ENCODE results near the gene STAT6. TPM values are rescaled to one million over a fixed set of nuclear protein-coding genes. Genes with fewer than 3 reads are reported as not detected.

Gene STAT6
- total RNA-seq, 1 donor from 2014 or later, result 46.2 TPM

DNA sequence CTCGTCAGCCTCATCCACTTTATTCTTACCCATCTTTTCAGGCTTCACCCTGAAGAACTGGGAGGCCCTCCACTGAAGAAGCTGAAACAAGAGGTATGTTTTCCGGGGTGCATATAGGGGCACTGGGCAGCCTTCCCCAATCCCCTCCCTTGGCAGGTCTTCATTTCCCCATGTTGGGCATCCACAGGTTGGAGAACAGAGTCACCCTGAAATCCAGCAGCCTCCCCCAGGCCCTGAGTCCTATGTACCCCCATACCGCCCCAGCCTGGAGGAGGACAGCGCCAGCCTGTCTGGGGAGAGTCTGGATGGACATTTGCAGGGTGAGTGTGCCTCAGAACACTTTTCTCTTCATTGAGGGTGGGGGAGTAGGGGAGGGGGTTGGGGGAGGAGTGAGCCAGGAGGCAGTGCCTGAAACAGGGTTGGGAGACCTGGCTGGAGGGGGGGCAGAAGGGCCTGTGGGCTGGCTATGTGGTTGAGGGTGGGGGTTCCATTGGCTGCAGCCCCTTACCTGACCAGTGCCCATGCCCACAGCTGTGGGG, 18.2 kb downstream of the STAT6 start:
- H3K4me3 ChIP-seq, result peak overlapping the region; percentile 17
- H3K9me3 ChIP-seq (replicated peaks), result no peaks in the 10 kb centered on the region
- no peak for DNase-seq
- no peaks in the 10 kb centered on the region for H3K27me3 ChIP-seq (ENCODE audit: low read depth)
- peak overlapping the region; percentile 72 for H3K27ac ChIP-seq (replicated peaks)
- peaks cover 65% of the 10 kb centered on the region for H3K36me3 ChIP-seq
- TF ChIP-seq, protein P1, sequence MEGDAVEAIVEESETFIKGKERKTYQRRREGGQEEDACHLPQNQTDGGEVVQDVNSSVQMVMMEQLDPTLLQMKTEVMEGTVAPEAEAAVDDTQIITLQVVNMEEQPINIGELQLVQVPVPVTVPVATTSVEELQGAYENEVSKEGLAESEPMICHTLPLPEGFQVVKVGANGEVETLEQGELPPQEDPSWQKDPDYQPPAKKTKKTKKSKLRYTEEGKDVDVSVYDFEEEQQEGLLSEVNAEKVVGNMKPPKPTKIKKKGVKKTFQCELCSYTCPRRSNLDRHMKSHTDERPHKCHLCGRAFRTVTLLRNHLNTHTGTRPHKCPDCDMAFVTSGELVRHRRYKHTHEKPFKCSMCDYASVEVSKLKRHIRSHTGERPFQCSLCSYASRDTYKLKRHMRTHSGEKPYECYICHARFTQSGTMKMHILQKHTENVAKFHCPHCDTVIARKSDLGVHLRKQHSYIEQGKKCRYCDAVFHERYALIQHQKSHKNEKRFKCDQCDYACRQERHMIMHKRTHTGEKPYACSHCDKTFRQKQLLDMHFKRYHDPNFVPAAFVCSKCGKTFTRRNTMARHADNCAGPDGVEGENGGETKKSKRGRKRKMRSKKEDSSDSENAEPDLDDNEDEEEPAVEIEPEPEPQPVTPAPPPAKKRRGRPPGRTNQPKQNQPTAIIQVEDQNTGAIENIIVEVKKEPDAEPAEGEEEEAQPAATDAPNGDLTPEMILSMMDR (IDR thresholded peaks at IDR 0.05; ENCODE audit: borderline replicate concordance), result no peak
- intact Hi-C loops (cut with micrococcal nuclease), result no loop called here
- peaks cover 70% of the 10 kb centered on the region for H3K4me1 ChIP-seq

DNA sequence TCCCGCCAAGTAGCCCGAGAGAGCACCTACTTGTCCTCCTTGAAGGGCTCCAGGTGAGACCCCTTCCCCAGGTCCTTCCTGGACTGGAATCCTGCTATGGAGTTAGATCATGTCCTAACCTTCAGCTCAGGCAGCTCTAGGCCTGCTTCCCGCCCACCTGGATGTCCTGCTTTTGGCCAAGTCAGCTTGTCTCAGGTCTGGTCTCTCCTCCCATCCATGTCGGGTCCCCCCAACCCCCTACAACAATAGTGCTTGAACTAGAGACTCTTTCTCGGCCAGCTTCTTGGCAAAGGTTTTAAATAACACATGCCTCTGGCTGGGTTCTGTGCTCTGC, 18.7 kb downstream of the STAT6 start:
- Histone ChIP-seq H3K9me3 (replicated peaks) (no peaks in the 10 kb centered on the region), H3K4me1 (peaks cover 74% of the 10 kb centered on the region), H3K27me3 (ENCODE audit: low read depth) (no peaks in the 10 kb centered on the region), H3K4me3 (no peak overlapping the region), H3K36me3 (peaks cover 61% of the 10 kb centered on the region), H3K27ac (replicated peaks) (peak overlapping the region; percentile 72)
- DNase-seq, result no peak
- TF ChIP-seq, protein P1 (IDR thresholded peaks at IDR 0.05; ENCODE audit: borderline replicate concordance), result no peak
- intact Hi-C loops (cut with micrococcal nuclease), result no loop called here

DNA sequence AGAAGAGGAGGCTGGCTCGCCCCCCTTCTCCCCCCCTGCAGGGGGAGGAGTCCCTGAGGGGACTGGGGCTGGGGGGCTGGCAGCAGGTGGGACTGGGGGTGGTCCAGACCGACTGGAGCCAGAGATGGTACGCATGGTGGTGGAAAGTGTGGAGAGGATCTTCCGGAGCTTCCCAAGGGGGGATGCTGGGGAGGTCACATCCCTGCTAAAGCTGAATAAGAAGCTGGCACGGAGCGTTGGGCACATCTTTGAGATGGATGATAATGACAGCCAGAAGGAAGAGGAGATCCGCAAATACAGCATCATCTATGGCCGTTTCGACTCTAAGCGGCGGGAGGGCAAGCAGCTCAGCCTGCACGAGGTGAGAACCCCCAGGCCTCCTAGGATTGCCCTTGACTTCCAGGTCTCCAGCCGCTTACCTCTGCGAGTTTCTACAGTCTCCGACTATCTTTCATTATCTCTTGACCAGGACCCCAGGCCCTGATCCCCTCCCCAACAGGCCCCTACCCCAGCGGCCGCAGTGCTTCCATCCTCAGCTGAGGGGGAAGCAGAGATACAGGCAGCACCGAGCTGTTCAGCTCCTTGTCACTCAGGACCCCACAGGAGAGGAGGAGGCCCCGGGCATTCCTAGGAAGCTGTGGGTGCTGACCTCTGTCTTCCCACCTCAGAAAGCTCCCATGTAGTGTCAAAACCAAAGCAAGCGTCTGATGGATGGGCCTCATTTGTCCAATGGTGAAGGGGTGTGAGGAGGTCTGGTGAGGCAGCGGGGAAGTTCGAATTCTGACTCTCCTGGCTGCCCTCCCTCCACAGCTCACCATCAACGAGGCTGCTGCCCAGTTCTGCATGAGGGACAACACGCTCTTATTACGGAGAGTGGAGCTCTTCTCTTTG, 19.3 kb downstream of the STAT6 start:
- Histone ChIP-seq H3K27me3 (ENCODE audit: low read depth) (no peaks in the 10 kb centered on the region), H3K4me1 (peaks cover 79% of the 10 kb centered on the region), H3K36me3 (peaks cover 55% of the 10 kb centered on the region), H3K4me3 (peak overlapping the region; percentile 95), H3K27ac (replicated peaks) (peak overlapping the region; percentile 100), H3K9me3 (replicated peaks) (no peaks in the 10 kb centered on the region)
- intact Hi-C loops (cut with micrococcal nuclease), result no loop called here
- no peak for DNase-seq
- TF ChIP-seq, protein P1 (IDR thresholded peaks at IDR 0.05; ENCODE audit: borderline replicate concordance), result no peak

DNA sequence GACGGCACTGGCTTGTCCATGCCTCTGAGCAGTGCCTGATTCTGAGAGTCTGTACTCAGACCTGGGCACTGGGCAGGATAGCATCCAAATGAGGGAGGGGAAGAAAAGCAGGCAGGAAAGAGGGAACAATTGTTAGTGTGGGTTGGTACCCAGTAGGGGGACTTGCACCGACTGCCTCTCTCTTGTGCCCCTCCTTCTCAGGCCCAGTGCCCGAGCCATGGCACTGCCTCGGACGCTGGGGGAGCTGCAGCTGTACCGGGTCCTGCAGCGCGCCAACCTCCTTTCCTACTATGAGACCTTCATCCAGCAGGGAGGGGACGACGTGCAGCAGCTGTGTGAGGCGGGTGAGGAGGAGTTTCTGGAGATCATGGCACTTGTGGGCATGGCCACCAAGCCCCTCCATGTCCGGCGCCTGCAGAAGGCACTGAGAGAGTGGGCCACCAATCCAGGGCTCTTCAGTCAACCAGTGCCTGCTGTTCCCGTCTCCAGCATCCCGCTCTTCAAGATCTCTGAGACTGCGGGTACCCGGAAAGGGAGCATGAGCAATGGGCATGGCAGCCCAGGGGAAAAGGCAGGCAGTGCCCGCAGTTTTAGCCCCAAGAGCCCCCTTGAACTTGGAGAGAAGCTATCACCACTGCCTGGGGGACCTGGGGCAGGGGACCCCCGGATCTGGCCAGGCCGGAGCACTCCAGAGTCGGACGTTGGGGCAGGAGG, 20.1 kb downstream of the STAT6 start:
- intact Hi-C loops (cut with micrococcal nuclease), result no loop called here
- peaks cover 47% of the 10 kb centered on the region for H3K36me3 ChIP-seq
- H3K27ac ChIP-seq (replicated peaks), result peak overlapping the region; percentile 100
- H3K4me1 ChIP-seq, result peaks cover 84% of the 10 kb centered on the region
- TF ChIP-seq, protein P1 (IDR thresholded peaks at IDR 0.05; ENCODE audit: borderline replicate concordance), result peak; percentile 8
- H3K4me3 ChIP-seq, result peak overlapping the region; percentile 95
- H3K9me3 ChIP-seq (replicated peaks), result no peaks in the 10 kb centered on the region
- H3K27me3 ChIP-seq (ENCODE audit: low read depth), result no peaks in the 10 kb centered on the region
- no peak for DNase-seq

DNA sequence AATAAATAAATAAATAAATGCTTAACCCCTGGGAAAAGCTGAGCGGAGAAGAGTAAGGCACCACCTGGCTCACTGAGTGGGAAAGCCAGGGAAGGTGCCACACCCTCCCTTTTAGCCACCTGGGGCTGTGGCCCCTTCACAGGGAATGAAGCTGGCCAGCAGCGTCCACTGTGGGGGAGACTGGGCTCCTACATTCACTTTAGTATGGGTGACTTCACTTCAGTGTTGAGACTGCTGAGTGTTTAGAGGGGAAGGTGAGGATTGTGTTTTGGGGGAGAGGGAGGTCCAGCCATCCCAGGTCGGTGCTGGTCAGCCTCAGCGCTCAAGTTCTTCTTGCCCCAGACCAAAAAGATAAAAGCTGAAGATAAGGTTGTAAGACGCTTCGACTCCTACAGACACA, 20.7 kb downstream of the STAT6 start:
- H3K27ac ChIP-seq (replicated peaks), result peak overlapping the region; percentile 100
- TF ChIP-seq, protein P1 (IDR thresholded peaks at IDR 0.05; ENCODE audit: borderline replicate concordance), result no peak
- H3K27me3 ChIP-seq (ENCODE audit: low read depth), result no peaks in the 10 kb centered on the region
- H3K9me3 ChIP-seq (replicated peaks), result no peaks in the 10 kb centered on the region
- H3K36me3 ChIP-seq, result peaks cover 41% of the 10 kb centered on the region
- no peak for DNase-seq
- H3K4me3 ChIP-seq, result peak overlapping the region; percentile 95
- intact Hi-C loops (cut with micrococcal nuclease), result no loop called here
- H3K4me1 ChIP-seq, result peaks cover 87% of the 10 kb centered on the region
